Sigmoid colon (tissue), 7 donors: ENCODE results near the gene RBM38. TPM values are rescaled to one million over a fixed set of nuclear protein-coding genes. Genes with fewer than 3 reads are reported as not detected.

ENCODE experiments used
- DNase-seq: peaks from one replicate; pipeline ENCODE4 v3.0.0-alpha.2; 2019
- H3K27ac ChIP-seq, 4 donors: fragments of 200-600 bp; sonication (generic); one replicate each; pipeline ENCODE4 v1.5.1; 2016 to 2019; ENCODE audit warnings: mild to moderate bottlenecking in 1 of 4
- H3K27me3 ChIP-seq, 3 donors: fragments of 200-600 bp; sonication (generic); one replicate each; pipeline ENCODE4 v1.5.1; 2019; ENCODE audit warnings: mild to moderate bottlenecking in 1 of 3
- H3K36me3 ChIP-seq, 4 donors: fragments of 200-600 bp; sonication (generic); one replicate each; pipeline ENCODE4 v1.5.1; 2016 to 2019
- H3K4me1 ChIP-seq, 4 donors: fragments of 200-600 bp; sonication (generic); one replicate each; pipeline ENCODE4 v1.5.1; 2017 to 2019
- H3K4me3 ChIP-seq, 4 donors: fragments of 200-600 bp; sonication (generic); one replicate each; pipeline ENCODE4 v1.5.1; 2017 to 2019; ENCODE audit warnings: mild to moderate bottlenecking in 2 of 4, moderate library complexity in 1 of 4
- H3K9me3 ChIP-seq, 4 donors: fragments of 200-600 bp in 3 of 4; sonication (generic) in 3 of 4; one replicate each; pipeline versions ENCODE4 v1.5.1 to v1.6.1; 2013 to 2019
- CTCF ChIP-seq, 4 experiments: fragments of 450-650 bp in 3 of 4; fragments of 200-600 bp in 1 of 4; IDR thresholded peaks; one replicate each; pipeline ENCODE4 v1.5.1; 2016 to 2019; ENCODE audit warnings: antibody characterized with exemption in 4 of 4, mild to moderate bottlenecking in 3 of 4, moderate library complexity in 2 of 4
- EP300 ChIP-seq, 4 donors: sonication (generic); formaldehyde crosslinking; IDR thresholded peaks; one replicate each; pipeline ENCODE4 v1.6.1; 2017; ENCODE audit warnings: antibody characterized with exemption in 4 of 4
- POLR2A ChIP-seq, 2 donors: fragments of 450-650 bp; IDR thresholded peaks; one replicate each; pipeline ENCODE4 v1.6.1; 2016; ENCODE audit warnings: antibody characterized with exemption in 2 of 2, mild to moderate bottlenecking in 2 of 2, moderate library complexity in 2 of 2
- POLR2AphosphoS5 ChIP-seq, 4 donors: sonication (generic); formaldehyde crosslinking; IDR thresholded peaks; one replicate each; pipeline ENCODE4 v1.6.1; 2017; ENCODE audit warnings: antibody characterized with exemption in 4 of 4
- WGBS, 2 donors: extraction: QIAGEN DNeasy Blood & Tissue Kit; methylation state at CpG; one replicate each; pipeline ENCODE4 v1.1.7; 2013; 5-methylcytosine and 5-hydroxymethylcytosine counted together
- intact Hi-C: fragments of 100-400 bp; cut with DNase I; formaldehyde crosslinking; loops from one replicate; pipeline ENCODE4 v1.15.1; 2023
- polyA plus RNA-seq, 3 donors: library from polyadenylated mRNA; stranded (reverse); fragments of 200-250 nt; gene quantifications; one replicate each; pipeline ENCODE4 v1.2.3, GENCODE V29; 2013
- total RNA-seq, 4 donors: library from RNA; depleted of rRNA; stranded (reverse); fragments of >200 nt; gene quantifications; one replicate each; pipeline ENCODE4 v1.1.0, GENCODE V29; 2016
- donor health status: healthy with polysubstance abuse.
- donor health status: Bipolar disorder and iron deficiency.
- donor health status: healthy.

RBM38 gene
- total and polyA plus RNA-seq, 7 donors, result 31.4 to 94.2 (median 59.9) TPM

- 87 to 90% methylated on average over 10 of the region's 10 CpGs for WGBS, 2 donors
Measured at GRCh38 chr20:57380081-57380750, 11.0 kb upstream of the RBM38 start.

GRCh38 chr20:57381596-57382503 lies 9.3 kb upstream of the RBM38 start:
- intact Hi-C loops, result loop anchor here (1.0 to 10.0 kb wide), 3 partner anchors 113 to 853 kb away; partner anchors contain the start of gene PMEPA1
- peak in 1 of 4 donors; percentile 19 for TF ChIP-seq POLR2AphosphoS5 (IDR thresholded peaks at IDR 0.05)
- no peak for TF ChIP-seq EP300 (IDR thresholded peaks at IDR 0.05)
- peak; percentile 77 to 92 (median 89) for TF ChIP-seq CTCF (IDR thresholded peaks at IDR 0.05)
- no peak for TF ChIP-seq POLR2A (IDR thresholded peaks at IDR 0.05)
- WGBS, 2 donors, result 40 to 53% methylated on average over 20 of the region's 20 CpGs
- peaks cover 0 to 11% (median 0%) of the 10 kb centered on the region in 4 donors for H3K4me1 ChIP-seq
- no peaks in the 10 kb centered on the region for H3K27me3 ChIP-seq
- H3K4me3 ChIP-seq, result no peak overlapping the region
- peak; percentile 89 for DNase-seq
- H3K36me3 ChIP-seq, result peaks cover 0 to 36% (median 7%) of the 10 kb centered on the region in 4 donors
- peak overlapping the region in 2 of 4 donors; percentile 11 to 26 for H3K27ac ChIP-seq
- H3K9me3 ChIP-seq, result no peaks in the 10 kb centered on the region

More at GRCh38 chr20:57380081-57380750, 11.0 kb upstream of the RBM38 start:
- peaks cover 6 to 53% (median 9%) of the 10 kb centered on the region in 4 donors for H3K36me3 ChIP-seq
- H3K27me3 ChIP-seq, result no peaks in the 10 kb centered on the region
- DNase-seq, result no peak
- H3K4me1 ChIP-seq, result peaks cover 0 to 9% (median 0%) of the 10 kb centered on the region in 4 donors
- intact Hi-C loops, result loop anchor here (10.0 kb wide), 2 partner anchors 335 to 855 kb away; partner anchors contain the start of gene PMEPA1
- H3K4me3 ChIP-seq, result no peak overlapping the region
- no peak overlapping the region for H3K27ac ChIP-seq
- H3K9me3 ChIP-seq, result no peaks in the 10 kb centered on the region
- TF ChIP-seq EP300 (IDR thresholded peaks at IDR 0.05) (no peak), POLR2AphosphoS5 (IDR thresholded peaks at IDR 0.05) (no peak), POLR2A (IDR thresholded peaks at IDR 0.05) (no peak), CTCF (IDR thresholded peaks at IDR 0.05) (no peak)

DNA sequence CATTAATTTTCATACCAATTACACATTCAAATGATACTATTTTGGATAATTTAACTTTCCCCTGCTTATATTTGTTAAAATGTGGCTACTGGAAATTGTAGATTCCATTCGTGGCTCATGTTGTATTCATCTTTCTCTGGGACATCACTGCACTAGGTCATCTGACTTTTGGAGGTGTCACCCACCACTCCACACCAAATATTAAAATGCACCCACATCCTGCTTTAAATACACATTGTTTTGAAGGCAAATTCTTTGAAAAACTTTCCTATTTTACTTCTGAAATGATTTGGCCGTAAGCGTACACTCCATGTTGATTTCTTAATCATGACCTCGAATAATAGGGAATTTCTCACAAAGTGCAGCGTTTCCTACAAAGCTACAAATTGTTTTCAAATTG lies 8.7 kb upstream of the RBM38 start:
- Histone ChIP-seq H3K36me3 (peaks cover 0 to 30% (median 3%) of the 10 kb centered on the region in 4 donors), H3K27me3 (no peaks in the 10 kb centered on the region), H3K4me1 (peaks cover 0 to 11% (median 0%) of the 10 kb centered on the region in 4 donors), H3K27ac (peak overlapping the region in 1 of 4 donors; percentile 26), H3K9me3 (no peaks in the 10 kb centered on the region), H3K4me3 (no peak overlapping the region)
- intact Hi-C loops, result loop anchor here (10.0 kb wide), 2 partner anchors 332 to 852 kb away; partner anchors contain the start of gene PMEPA1
- WGBS, 2 donors, result 84 to 85% methylated on average over 5 of the region's 5 CpGs
- no peak for DNase-seq
- TF ChIP-seq EP300 (IDR thresholded peaks at IDR 0.05), result no peak
- no peak for TF ChIP-seq POLR2AphosphoS5 (IDR thresholded peaks at IDR 0.05)
- no peak for TF ChIP-seq POLR2A (IDR thresholded peaks at IDR 0.05)
- no peak for TF ChIP-seq CTCF (IDR thresholded peaks at IDR 0.05)

DNA sequence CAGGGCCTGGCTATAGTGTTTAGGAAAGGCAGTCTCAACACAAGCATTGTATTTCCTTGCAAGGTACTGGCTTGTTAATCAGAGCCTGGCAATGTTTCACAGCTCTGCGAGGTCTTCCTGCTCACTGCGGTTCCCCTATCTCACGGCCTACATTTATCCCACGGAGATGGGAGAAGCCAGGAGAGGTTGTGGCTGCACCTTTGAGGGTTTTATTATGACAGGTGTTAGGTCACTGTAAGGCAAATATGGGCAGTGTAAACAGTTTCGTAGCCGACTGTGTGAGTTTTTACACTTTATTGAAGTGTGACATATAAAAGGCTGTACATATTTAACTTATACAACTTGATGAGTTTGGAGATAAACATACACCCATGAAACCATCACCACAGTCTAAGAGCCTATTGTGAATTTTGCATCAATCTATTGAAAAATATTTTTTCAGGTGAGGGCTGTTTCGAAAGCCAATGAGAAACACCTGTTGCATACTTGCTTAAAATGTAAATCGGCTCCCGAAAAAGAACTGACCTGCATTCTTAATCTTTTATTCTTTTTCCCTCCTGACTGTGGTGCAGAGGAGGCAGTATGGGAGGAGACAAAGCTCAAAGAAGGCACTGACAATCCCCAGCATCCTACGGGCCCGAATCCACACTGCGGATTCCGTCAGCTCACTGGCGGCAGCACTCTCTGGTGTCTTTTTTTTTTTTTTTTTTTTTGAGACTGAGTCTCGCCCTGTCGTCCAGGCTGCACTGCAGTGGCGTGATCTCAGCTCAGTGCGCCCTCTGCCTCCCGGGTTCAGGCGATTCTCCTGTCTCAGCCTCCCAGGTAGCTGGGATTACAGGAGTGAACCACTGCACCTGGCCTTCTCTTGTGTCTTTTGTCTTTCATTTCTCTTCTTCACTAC lies 7.5 kb upstream of the RBM38 start:
- WGBS, 2 donors, result 17 to 70% methylated on average over 20 of the region's 20 CpGs
- intact Hi-C loops, result loop anchor here (10.0 kb wide), 2 partner anchors 331 to 851 kb away; partner anchors contain the start of gene PMEPA1
- H3K27ac ChIP-seq, result no peak overlapping the region
- DNase-seq, result no peak
- no peak overlapping the region for H3K4me3 ChIP-seq
- H3K4me1 ChIP-seq, result peaks cover 0 to 11% (median 0%) of the 10 kb centered on the region in 4 donors
- peaks cover 0 to 18% (median 1%) of the 10 kb centered on the region in 4 donors for H3K36me3 ChIP-seq
- no peaks in the 10 kb centered on the region for H3K9me3 ChIP-seq
- TF ChIP-seq CTCF (IDR thresholded peaks at IDR 0.05) (no peak), POLR2A (IDR thresholded peaks at IDR 0.05) (peak in 1 of 2 donors; percentile 40)
- no peaks in the 10 kb centered on the region for H3K27me3 ChIP-seq
